HG03060 (cell line): ENCODE results near the gene DYSF.

Source experiments
- ATAC-seq: cut with Tn5 transposase; IDR thresholded peaks from one replicate; pipeline ENCODE4 v1.9.1; 2021; ENCODE audit warnings: low read depth, moderate number of reproducible peaks; ENCODE audit not compliant: unreplicated experiment

The DYSF gene

DNA sequence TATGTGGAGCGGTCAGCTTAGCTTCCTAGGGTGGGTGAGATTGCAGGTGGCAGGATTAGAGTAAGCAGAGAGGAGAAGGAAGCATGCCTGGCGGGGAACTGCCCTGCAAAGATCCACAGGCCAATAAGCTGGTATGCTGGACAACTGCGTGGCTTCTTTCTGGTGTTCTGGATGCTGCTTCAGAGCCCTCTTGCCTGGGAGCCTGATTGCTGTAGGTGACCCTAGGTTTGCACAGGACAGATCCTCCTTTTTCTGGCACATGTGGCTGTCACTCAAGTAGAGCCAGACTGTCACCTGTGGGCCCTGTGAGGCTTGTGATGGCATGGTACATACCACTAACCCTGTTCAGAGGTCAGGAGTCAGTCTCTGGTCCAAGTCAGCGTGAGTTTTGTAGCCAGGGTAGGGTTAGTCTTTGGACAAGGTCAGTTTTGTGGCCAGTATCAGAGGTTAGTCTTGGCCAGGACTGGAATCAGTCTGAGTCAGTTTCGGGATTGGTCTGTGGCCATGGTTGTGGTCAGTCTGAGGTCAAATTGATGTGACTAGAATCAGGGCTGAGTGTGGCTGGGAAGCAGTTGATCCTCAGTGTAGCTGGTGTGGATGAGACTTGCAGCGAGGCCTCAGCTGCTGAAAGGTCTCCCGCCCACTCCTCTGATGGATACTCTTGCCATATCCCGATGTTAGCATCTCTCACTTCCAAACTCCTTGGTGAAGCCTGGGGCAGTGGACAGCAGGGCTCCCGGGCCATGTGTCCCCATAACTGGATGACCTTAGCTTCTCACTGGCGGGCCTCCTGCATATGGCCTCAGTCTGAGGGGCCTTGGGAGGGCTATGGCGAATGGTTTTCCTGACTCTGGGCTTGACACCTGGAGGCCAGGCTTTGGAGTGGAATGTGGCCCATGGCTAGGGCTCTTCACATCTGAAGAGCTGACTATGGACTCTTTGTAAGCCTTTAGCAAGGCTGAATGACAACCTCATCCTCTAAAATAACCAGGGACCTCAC, 260.5 kb downstream of the DYSF start:
- no peak for ATAC-seq

DNA sequence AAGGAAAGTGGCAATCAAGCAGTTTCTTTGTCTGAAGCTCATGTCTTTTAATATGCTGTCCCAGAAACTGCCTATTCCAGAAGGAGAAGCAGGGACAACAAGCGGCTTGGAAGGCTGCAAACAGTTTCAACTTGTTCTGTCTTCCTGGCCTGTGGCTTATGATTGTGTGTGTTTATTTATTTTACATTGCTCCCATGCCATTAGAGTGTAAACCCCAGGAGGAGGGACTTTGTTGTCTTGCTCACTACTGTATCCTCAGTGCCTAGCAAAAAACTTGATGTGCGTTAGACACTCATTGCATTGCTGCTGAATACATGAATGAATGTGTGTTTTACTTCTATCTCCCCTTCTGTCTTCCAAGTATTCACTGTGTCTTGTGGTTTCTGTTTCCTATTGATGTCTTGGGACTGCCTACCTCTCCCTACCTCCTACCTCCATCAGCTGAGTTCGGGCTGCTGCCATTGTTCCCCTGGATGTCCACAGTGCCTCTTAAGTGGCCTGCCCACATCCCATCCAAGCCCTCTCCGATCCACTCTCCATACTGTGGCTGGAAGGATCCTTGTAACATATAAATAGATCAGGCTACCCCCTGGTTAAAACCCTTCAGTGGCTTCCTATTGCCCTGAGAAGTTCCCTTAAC, 261.4 kb downstream of the DYSF start:
- ATAC-seq: no peak

DNA sequence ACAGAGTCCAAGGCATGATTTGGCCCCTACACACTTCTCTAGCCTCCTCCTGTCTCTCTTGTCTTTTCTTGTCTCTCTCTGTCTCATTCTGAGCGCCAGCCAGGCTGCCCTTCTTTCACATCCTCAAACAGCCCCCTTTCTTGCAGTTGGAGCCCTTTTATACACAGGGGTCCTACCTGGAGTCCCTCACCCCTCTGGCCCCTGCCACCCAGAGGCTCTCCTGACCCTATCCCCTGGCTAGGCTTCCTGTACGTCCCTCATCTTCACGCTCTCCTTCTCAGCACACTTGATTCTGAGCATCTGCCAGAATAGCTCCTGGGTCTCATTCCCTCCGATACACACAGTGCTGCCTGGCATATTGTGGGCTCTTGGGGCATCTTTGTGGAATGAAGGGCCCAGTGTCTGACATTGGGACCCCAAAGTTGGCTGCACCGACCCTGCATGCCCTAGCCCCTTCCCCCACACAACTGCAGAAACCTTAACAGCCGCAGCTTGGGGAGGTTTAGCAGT, 261.9 kb downstream of the DYSF start:
- ATAC-seq: no peak

- ATAC-seq: no peak
Observed at GRCh38 chr2:71715951-71716696, 262.8 kb downstream of the DYSF start.

DNA sequence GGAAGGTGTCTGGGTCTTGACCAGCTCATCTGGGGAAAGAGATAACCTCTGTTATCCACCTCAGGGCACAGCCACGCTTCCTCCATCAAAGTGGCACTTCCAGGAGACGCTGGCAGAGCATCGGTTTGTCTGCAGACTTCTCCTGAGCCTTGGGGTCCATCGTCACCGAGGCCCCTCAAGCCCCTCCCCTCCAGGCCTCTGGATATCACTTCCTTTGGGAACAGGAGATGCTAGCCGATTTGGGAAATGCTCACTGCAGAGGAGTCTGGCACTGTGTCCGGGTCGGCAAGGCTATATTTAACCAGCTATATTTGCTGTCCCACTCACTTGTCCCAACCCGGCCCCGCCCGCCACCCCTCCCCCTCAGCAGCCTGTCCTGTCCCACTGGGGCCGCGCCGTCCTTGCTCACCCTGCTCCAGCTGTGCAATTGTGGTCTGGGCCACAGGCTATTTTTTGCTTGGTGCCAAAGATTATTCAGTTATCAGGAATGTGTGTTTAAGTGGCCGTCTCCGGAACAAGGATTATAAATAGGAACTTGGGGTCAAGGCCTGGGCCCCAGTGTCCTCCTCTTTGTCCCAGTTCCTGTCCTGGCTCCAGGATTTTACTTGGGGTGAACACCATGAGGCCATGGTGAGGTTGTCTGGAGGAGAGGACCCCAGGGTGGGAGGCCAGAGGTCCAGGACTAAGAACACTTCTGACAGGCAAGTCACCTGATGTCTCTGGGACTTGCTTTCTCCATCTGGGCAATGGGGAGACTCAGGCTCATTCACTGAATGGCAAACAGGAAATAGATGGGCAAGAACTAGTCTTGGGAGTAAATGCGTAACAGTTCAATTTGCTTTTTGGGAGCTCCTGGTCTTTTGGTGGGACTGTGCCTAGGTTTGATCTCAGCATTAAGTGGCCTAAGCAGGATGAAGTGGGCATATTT, 263.6 kb downstream of the DYSF start:
- no peak for ATAC-seq

DNA sequence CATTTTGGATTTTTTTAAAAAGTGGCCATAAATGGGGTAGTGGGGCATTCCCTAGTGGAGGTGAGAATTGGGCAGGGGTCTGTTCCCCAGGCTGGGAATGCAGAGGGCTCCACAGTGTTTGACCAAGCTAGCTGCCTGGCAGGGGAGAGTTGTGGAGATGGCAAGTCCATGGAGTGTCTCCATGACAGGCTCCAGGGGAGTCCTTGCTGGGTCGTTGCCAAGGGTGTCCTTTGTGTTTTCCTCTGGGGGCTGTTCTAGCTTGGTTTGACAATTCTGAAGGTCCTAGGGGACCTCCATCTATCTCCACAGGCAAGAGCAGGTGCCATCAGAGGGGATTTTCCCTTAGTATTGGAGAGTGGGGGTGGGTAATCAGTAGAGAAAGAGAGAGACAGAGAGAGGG, 265.3 kb downstream of the DYSF start:
- ATAC-seq: no peak

DNA sequence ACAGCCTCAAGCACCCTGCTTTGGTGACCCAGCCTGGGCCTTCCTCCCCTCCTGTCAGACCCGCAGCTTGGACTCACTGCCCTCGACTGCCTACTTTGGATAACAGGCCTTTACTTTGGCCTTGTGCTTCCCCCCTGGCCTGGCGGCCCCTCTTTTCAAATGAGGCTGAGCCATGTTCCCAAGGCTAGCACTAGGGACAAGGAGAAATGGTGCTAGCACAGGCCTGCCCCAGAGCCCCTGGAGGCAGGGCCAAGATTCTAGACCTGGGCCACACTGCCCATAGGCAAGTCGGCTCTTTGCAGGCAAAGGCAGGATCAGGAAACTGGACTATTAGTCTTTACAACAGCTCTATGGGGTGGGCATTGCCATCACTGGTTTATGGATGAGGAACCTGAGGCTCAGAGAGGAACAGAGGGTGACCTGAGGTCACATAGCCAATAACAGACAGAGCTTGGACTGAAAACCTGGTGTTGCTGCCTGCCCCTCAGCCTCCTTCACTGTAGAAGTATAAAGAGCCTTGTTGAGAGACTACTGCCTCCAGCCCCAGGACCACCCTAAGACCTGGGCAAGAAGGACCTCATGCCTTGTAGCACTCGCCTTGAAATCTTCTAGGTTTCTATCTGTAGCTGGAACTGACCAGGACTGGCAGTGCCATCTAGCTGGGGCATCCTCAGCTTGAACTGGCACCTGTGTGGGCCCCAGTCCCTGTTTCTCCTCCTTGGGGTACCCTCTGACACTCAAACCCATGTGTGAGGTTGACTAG, 266.3 kb downstream of the DYSF start:
- ATAC-seq: no peak

DNA sequence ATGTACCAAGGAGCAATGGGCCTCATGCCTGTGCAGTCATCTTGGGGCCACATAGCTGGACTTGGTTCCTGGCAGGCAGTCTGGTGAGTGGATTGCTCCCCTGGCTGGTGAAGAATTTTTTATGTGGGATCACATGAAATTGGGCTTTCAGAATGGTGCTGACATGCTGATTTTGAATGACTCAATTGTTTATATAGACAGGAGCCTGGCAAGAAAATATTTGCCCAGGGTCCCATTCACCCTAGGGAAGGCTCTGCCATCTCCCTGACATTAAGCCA, 266.9 kb downstream of the DYSF start:
- no peak for ATAC-seq

- ATAC-seq: no peak
Observed at GRCh38 chr2:71720596-71721361, 267.4 kb downstream of the DYSF start.

- no peak for ATAC-seq
Observed at GRCh38 chr2:71721362-71721665, 268.0 kb downstream of the DYSF start.

DNA sequence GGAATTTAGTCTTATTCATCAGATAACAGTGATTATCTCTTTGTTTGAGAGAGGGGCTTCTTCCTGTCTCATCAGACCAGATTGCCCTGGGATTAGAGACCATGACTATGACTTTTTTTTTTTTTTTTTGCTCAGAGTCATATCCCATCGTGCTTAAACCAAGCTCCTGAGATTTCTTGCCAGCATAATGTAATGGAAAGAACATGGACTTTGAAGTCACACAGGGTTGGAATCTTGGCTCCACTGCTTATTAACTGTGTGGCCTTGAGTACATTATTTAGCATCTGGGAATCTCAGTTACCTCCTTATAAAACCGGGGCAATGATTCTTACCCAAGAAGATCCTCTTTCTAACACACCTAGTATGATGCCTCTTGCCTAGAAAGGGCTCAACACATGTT, 268.3 kb downstream of the DYSF start:
- no peak for ATAC-seq

DNA sequence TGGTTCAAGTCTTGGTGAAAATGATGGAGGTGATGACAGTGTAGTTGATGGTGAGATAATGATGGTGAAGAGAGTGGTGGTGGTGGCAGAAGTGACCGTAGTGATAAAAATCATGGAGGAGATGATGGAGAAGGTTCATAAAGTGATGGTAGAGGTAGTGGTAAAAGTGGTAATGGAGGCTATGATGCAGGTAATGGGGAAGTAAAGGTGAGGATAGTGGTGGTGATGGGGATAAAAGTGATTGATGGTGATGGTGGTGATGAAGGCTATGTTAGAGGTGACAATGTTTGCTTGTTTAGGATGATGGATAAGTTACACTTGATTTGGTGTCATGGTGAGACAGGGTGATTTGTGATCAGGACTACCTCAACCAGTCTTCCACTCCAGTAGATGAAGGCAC, 268.9 kb downstream of the DYSF start:
- ATAC-seq: no peak

- ATAC-seq: no peak
Observed at GRCh38 chr2:71724793-71725192, 271.4 kb downstream of the DYSF start.

DNA sequence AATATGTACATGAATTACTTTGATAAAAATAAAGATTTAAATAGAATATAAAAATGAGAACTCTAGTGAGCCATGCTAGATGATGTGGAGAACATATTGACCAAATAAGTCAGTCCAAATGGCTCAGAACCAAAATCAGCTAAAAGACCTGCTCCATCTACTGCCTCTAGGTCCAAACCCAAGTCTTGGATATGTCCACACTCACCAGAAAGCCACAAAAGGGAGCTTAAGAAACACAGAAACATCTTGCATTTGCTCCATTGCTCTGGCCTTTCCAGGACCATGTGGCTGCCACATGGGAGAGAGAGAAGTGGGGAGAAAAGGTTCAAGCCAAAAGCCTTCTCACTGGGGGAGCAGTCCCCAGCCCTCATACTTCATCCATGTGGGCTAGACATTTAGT, 272.5 kb downstream of the DYSF start:
- ATAC-seq: no peak

- no peak for ATAC-seq
Observed at GRCh38 chr2:71727562-71727961, 274.2 kb downstream of the DYSF start.

DNA sequence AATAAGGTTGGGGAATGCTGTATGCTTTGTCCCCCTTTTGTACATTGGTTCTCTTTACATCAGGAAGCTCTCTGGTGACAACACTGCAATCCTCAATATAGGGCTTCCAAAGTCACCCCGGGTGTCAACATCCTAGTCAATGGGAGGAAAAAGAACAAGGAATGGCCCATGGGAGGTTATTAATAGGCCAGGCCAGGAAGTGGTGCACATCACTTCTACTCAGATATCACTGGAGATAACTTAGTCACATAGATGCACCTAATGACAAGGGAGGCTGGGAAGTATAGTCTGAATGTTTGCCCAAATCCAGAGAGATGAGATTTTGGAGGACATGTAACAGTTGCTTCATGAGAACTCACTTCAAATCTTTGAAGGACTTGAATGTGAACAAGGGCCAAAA, 274.7 kb downstream of the DYSF start:
- ATAC-seq: no peak

- ATAC-seq: no peak
Observed at GRCh38 chr2:71730785-71731383, 277.5 kb downstream of the DYSF start.

DNA sequence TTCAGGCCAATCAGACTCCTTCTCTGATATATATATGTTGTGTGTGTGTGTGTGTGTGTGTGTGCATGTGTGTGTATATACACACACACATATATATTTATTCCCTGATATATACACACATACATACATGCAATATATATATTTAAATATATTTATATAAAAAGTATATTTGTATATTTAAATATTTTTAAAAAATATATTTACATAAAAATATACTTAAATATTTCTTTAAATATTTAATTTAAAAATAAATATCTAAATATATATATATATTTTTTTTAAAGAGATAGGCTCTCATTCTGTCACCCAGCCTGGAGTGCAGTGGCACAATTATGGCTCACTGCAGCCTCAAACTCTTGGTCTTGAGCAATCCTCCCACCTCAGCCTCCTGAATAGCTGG, 281.3 kb downstream of the DYSF start:
- ATAC-seq: no peak

DNA sequence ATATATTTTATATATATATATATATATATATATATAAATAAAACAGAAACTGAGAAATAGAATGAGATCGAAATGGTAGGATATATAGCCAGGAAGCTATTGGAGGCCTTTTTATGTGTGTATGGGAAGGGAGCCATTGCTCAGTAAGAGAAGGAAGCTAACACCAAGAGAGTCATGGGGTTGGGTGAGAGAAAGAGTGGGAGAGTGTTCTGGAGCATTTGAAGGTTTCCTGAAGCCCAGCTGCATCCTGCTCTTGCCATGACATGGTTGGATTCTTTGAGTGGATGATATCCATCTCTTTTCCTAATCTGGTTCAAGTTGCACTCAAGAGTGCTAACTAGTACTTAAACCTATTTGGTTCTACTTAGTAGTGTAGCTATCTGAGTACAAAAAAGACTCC, 282.3 kb downstream of the DYSF start:
- no peak for ATAC-seq
